Keratinocyte (primary cell): ENCODE results near the gene HK1.

Experiments used
- EZH2 ChIP-seq: IDR thresholded peaks from one replicate; pipeline ENCODE4 v1.6.1; 2012; ENCODE audit warnings: inconsistent platforms, mild to moderate bottlenecking, low read length, moderate library complexity
- TF ChIP-seq, protein P1 (sequence below), 3 experiments: IDR thresholded peaks in 1 of 3; conservative IDR thresholded peaks in 1 of 3; optimal IDR thresholded peaks in 1 of 3; 2 replicates in 2 of 3; 3 replicates in 1 of 3; pipeline versions ENCODE3 to v1.5.1; 2011; ENCODE audit warnings: low read length in 3 of 3, mild to moderate bottlenecking in 3 of 3, moderate library complexity in 2 of 3, control low read depth in 1 of 3, inconsistent platforms in 1 of 3; ENCODE audit not compliant: insufficient read depth in 2 of 3; ENCODE audit errors: extremely low read depth in 1 of 3

DNA sequence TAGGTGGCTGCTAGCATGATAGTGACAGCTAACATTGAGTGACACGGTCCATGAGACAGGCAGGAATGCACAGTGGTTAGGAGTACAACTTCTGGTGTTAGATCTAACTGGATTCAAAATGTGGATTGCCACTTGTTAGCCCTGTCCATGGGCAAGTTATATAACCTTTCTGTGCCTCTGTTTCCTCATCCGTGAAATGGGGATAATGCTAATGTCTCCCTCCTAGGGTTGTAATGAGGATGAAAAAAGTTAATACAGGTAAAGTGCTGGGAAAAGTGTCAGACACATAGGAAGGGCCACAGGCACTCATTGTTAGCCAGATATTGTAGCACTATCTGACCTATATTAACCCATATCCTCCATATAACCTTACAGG lies 96.6 kb downstream of the HK1 start:
- TF ChIP-seq, protein P1, sequence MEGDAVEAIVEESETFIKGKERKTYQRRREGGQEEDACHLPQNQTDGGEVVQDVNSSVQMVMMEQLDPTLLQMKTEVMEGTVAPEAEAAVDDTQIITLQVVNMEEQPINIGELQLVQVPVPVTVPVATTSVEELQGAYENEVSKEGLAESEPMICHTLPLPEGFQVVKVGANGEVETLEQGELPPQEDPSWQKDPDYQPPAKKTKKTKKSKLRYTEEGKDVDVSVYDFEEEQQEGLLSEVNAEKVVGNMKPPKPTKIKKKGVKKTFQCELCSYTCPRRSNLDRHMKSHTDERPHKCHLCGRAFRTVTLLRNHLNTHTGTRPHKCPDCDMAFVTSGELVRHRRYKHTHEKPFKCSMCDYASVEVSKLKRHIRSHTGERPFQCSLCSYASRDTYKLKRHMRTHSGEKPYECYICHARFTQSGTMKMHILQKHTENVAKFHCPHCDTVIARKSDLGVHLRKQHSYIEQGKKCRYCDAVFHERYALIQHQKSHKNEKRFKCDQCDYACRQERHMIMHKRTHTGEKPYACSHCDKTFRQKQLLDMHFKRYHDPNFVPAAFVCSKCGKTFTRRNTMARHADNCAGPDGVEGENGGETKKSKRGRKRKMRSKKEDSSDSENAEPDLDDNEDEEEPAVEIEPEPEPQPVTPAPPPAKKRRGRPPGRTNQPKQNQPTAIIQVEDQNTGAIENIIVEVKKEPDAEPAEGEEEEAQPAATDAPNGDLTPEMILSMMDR (optimal IDR thresholded peaks at IDR 0.05 in 1 of 3, IDR thresholded peaks at IDR 0.05 in 1 of 3, conservative IDR thresholded peaks at IDR 0.05 in 1 of 3; ENCODE audit: extremely low read depth in 1 of 3, insufficient read depth in 2 of 3, low read length in 3 of 3), result no peak
- TF ChIP-seq EZH2, result no peak
